DND-41 (cell line): ENCODE measurements around the gene ALDH3A1.

Experiments
- EZH2 ChIP-seq: IDR thresholded peaks from 3 replicates; pipeline ENCODE4 v1.6.1; 2012; ENCODE audit warnings: borderline replicate concordance, low read depth, mild to moderate bottlenecking, moderate library complexity, low read length, inconsistent platforms; ENCODE audit not compliant: severe bottlenecking
- TF ChIP-seq, protein P1 (sequence below): IDR thresholded peaks from 2 replicates; pipeline ENCODE4 v1.5.1; 2012; ENCODE audit warnings: borderline replicate concordance, low read length, moderate library complexity, mild to moderate bottlenecking; ENCODE audit not compliant: poor library complexity, severe bottlenecking; ENCODE audit errors: extremely low read depth

DNA sequence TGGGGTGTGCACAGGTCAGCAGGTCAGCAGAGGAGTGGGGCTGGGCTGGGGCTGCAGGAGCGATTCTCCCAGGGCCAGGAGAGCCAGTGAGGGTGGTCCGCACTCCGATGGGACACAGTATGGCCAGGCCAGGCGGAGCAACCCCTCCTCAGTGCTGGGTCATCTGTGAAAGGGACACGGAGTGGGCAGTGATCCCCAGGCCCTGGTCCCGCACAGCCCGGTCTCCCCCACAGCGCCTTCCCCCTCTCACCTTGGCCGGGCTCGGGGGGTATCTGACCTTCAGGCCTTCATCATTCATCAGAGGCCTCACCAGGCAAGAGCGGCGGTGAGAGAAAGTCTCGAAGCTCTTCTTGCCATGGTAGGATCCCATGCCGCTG lies 10.0 kb downstream of the ALDH3A1 start:
- TF ChIP-seq, protein P1, sequence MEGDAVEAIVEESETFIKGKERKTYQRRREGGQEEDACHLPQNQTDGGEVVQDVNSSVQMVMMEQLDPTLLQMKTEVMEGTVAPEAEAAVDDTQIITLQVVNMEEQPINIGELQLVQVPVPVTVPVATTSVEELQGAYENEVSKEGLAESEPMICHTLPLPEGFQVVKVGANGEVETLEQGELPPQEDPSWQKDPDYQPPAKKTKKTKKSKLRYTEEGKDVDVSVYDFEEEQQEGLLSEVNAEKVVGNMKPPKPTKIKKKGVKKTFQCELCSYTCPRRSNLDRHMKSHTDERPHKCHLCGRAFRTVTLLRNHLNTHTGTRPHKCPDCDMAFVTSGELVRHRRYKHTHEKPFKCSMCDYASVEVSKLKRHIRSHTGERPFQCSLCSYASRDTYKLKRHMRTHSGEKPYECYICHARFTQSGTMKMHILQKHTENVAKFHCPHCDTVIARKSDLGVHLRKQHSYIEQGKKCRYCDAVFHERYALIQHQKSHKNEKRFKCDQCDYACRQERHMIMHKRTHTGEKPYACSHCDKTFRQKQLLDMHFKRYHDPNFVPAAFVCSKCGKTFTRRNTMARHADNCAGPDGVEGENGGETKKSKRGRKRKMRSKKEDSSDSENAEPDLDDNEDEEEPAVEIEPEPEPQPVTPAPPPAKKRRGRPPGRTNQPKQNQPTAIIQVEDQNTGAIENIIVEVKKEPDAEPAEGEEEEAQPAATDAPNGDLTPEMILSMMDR, result no peak
- TF ChIP-seq EZH2, result no peak
